BLaER1 (cell line): ENCODE results near the gene RXRG.

Experiments used
- H3K27ac ChIP-seq: shearing (Covaris generic); formaldehyde crosslinking; 2 replicates; pipeline ENCODE4 v1.8.1; 2022
- H3K27me3 ChIP-seq: shearing (Covaris generic); formaldehyde crosslinking; 2 replicates; pipeline ENCODE4 v1.8.1; 2022
- H3K36me3 ChIP-seq: shearing (Covaris generic); formaldehyde crosslinking; 2 replicates; pipeline ENCODE4 v1.8.1; 2022
- H3K4me1 ChIP-seq: shearing (Covaris generic); formaldehyde crosslinking; 2 replicates; pipeline ENCODE4 v1.8.1; 2022
- H3K4me2 ChIP-seq: shearing (Covaris generic); formaldehyde crosslinking; 2 replicates; pipeline ENCODE4 v1.8.1; 2022
- H3K4me3 ChIP-seq: shearing (Covaris generic); formaldehyde crosslinking; 2 replicates; pipeline ENCODE4 v1.8.1; 2022
- H3K9ac ChIP-seq: shearing (Covaris generic); formaldehyde crosslinking; 2 replicates; pipeline ENCODE4 v1.8.1; 2022
- H3K9me3 ChIP-seq: shearing (Covaris generic); formaldehyde crosslinking; 2 replicates; pipeline ENCODE4 v1.8.1; 2022
- H4K20me1 ChIP-seq: shearing (Covaris generic); formaldehyde crosslinking; 2 replicates; pipeline ENCODE4 v1.8.1; 2022
- Cebpa-rat ChIP-seq: shearing (Covaris generic); IDR thresholded peaks from 2 replicates; pipeline ENCODE4 v1.8.1; 2022

The RXRG gene

GRCh38 chr1:165395901-165396300, 49.0 kb downstream of the RXRG start:
- H3K27ac ChIP-seq, result no peak overlapping the region
- H3K9ac ChIP-seq, result no peak overlapping the region
- no peak overlapping the region for H3K4me2 ChIP-seq
- H3K9me3 ChIP-seq, result no peaks in the 10 kb centered on the region
- H3K4me1 ChIP-seq, result peaks cover 13% of the 10 kb centered on the region
- H3K27me3 ChIP-seq, result peaks cover 68% of the 10 kb centered on the region
- peaks cover 41% of the 10 kb centered on the region for H4K20me1 ChIP-seq
- no peak for TF ChIP-seq Cebpa-rat
- H3K36me3 ChIP-seq, result no peaks in the 10 kb centered on the region
- no peak overlapping the region for H3K4me3 ChIP-seq

DNA sequence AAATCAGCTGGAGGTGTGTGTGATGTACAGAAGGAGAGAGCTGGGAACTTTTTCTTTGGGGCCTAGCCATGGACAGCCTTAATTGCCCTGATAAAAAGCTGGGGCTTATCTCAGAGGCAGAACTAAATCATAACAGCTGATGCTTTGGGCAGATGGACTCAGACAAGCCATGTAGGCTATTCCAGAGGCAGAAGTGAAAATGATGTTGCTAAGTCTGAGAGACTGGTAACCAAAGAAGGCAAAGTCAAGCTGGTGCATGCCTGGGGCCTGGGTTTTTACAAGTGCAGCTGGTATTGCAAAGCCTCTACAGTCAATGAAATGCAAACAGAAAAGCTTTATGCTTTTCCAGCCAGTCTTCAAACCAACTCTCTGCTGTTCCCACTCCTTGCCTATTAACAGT, 49.4 kb downstream of the RXRG start:
- H4K20me1 ChIP-seq, result peaks cover 41% of the 10 kb centered on the region
- TF ChIP-seq Cebpa-rat, result no peak

GRCh38 chr1:165392634-165393571, 52.0 kb downstream of the RXRG start:
- H3K27me3 ChIP-seq, result peaks cover 86% of the 10 kb centered on the region
- H3K4me2 ChIP-seq, result peak overlapping the region; percentile 72
- H3K4me3 ChIP-seq, result no peak overlapping the region
- no peaks in the 10 kb centered on the region for H3K36me3 ChIP-seq
- H3K9ac ChIP-seq, result no peak overlapping the region
- H4K20me1 ChIP-seq, result peaks cover 32% of the 10 kb centered on the region
- H3K27ac ChIP-seq, result no peak overlapping the region
- H3K9me3 ChIP-seq, result no peaks in the 10 kb centered on the region
- TF ChIP-seq Cebpa-rat, result no peak
- H3K4me1 ChIP-seq, result peaks cover 13% of the 10 kb centered on the region

More for the DNA sequence above, 49.4 kb downstream of the RXRG start:
- Histone ChIP-seq H3K4me2 (no peak overlapping the region), H3K9me3 (no peaks in the 10 kb centered on the region), H3K4me3 (no peak overlapping the region), H3K36me3 (no peaks in the 10 kb centered on the region), H3K27me3 (peaks cover 72% of the 10 kb centered on the region), H3K4me1 (peaks cover 13% of the 10 kb centered on the region), H3K27ac (no peak overlapping the region), H3K9ac (no peak overlapping the region)

DNA sequence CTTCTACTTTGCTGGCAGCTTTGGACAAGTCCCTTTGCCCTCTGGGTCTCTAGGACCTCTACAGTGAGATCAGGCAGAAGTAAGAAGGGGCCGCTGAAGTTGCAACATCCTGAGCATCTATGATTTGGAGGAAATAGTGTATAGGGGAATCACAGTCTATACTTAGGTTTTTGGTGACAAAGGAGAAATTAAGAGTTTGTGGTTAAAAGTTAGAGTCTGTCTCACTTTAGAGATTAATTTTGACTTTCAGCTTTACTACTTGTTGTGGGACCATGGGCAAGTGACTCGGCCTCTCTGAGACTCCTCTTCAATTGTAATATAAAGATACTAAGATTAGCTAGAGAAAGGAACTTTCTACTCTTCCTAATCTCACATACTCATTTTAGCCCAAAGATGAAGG, 55.3 kb downstream of the RXRG start:
- H3K27ac ChIP-seq, result no peak overlapping the region
- peaks cover 13% of the 10 kb centered on the region for H3K4me1 ChIP-seq
- no peak overlapping the region for H3K4me3 ChIP-seq
- H3K4me2 ChIP-seq, result no peak overlapping the region
- peaks cover 20% of the 10 kb centered on the region; the same call in 1 of the 2 replicates for H4K20me1 ChIP-seq
- peaks cover 59% of the 10 kb centered on the region for H3K27me3 ChIP-seq
- H3K9ac ChIP-seq, result no peak overlapping the region
- no peak for TF ChIP-seq Cebpa-rat
- H3K9me3 ChIP-seq, result no peaks in the 10 kb centered on the region
- H3K36me3 ChIP-seq, result no peaks in the 10 kb centered on the region

DNA sequence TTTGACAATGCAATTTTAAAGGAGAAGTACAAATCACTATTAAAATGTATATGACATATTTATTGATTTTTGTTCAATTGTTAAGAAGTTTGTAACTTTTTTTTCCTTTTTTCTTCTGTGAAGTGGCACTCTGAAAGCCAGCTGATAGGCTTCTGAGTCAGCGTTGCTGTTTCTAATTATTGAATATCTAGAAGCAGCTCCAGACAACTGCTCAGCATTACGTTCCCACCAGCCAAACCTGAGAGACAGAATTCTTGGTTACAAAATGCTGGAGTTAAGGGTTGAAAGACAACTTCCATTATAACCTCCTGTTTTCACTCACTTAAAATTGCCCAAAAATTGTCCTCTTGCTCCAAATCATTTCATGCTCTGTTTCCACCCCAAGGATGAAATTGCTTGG, 57.0 kb downstream of the RXRG start:
- H3K9ac ChIP-seq, result no peak overlapping the region
- no peak for TF ChIP-seq Cebpa-rat
- no peak overlapping the region for H3K27ac ChIP-seq
- H3K4me3 ChIP-seq, result no peak overlapping the region
- no peak overlapping the region for H3K4me2 ChIP-seq
- no peaks in the 10 kb centered on the region for H3K9me3 ChIP-seq
- peaks cover 7% of the 10 kb centered on the region for H3K4me1 ChIP-seq
- H3K27me3 ChIP-seq, result peaks cover 44% of the 10 kb centered on the region
- H3K36me3 ChIP-seq, result no peaks in the 10 kb centered on the region
- 0 out of 2 replicates have a peak, but pooled peaks cover 7% of the 10 kb centered on the region for H4K20me1 ChIP-seq

GRCh38 chr1:165387505-165387904, 57.4 kb downstream of the RXRG start:
- no peak overlapping the region for H3K9ac ChIP-seq
- H3K4me1 ChIP-seq, result peaks cover 4% of the 10 kb centered on the region

GRCh38 chr1:165383599-165384405, 61.1 kb downstream of the RXRG start:
- Histone ChIP-seq H3K4me3 (no peak overlapping the region), H3K36me3 (no peaks in the 10 kb centered on the region), H3K27ac (no peak overlapping the region), H3K9ac (no peak overlapping the region), H3K4me1 (no peaks in the 10 kb centered on the region), H3K27me3 (peaks cover 7% of the 10 kb centered on the region), H3K4me2 (no peak overlapping the region), H3K9me3 (no peaks in the 10 kb centered on the region), H4K20me1 (no peaks in the 10 kb centered on the region)
- TF ChIP-seq Cebpa-rat, result no peak

More at GRCh38 chr1:165387505-165387904, 57.4 kb downstream of the RXRG start:
- Histone ChIP-seq H4K20me1 (0 out of 2 replicates have a peak, but pooled peaks cover 5% of the 10 kb centered on the region), H3K27me3 (peaks cover 42% of the 10 kb centered on the region), H3K36me3 (no peaks in the 10 kb centered on the region), H3K9me3 (no peaks in the 10 kb centered on the region), H3K27ac (no peak overlapping the region), H3K4me2 (no peak overlapping the region), H3K4me3 (no peak overlapping the region)
- TF ChIP-seq Cebpa-rat, result no peak

- no peak overlapping the region for H3K27ac ChIP-seq
- no peaks in the 10 kb centered on the region for H3K9me3 ChIP-seq
- no peak for TF ChIP-seq Cebpa-rat
- no peak overlapping the region for H3K9ac ChIP-seq
- no peaks in the 10 kb centered on the region for H3K4me1 ChIP-seq
- no peak overlapping the region for H3K4me3 ChIP-seq
- no peaks in the 10 kb centered on the region for H3K27me3 ChIP-seq
- H3K4me2 ChIP-seq, result no peak overlapping the region
- H4K20me1 ChIP-seq, result no peaks in the 10 kb centered on the region
- no peaks in the 10 kb centered on the region for H3K36me3 ChIP-seq
These were observed 61.9 kb downstream of the RXRG start for GRCh38 chr1:165383067-165383466.

DNA sequence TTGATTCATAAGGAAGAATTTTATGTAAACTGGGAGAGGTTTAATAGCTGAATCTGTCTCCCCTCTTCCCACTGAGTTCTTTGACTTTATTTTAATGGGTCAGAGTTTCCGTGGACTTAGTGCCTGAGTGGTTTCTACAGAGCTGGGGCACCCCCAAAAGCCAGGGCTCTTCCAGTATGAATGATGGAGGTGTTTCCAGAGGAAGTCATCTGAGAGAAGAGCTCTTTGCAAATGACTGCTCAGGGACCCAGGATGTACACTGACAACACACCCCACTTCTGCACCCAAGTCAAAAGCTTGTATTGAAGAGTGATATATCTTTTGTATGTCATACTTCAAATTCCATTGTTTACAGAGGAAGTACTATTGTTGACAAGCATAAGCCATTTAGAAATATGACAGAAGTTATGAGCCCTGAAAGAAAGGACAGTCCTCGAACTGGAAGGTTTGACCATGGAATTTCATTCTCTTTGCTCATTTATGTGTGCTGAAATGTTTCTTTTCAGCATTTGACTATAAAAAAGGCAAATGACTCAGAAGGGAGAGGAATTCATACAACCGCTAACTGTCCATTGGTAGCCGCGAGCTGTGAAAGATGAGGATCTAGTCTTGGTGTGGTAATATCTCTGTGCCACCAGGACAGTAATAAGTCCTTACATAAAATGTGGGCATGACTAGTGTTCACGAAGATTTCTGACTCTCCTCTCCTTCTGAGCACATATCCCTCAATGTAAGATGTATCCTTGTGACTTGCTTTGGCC, 63.0 kb downstream of the RXRG start:
- TF ChIP-seq Cebpa-rat, result no peak
- no peaks in the 10 kb centered on the region for H3K27me3 ChIP-seq
- no peak overlapping the region for H3K4me3 ChIP-seq
- no peak overlapping the region for H3K27ac ChIP-seq
- H4K20me1 ChIP-seq, result no peaks in the 10 kb centered on the region
- H3K4me2 ChIP-seq, result no peak overlapping the region
- H3K9me3 ChIP-seq, result no peaks in the 10 kb centered on the region
- H3K9ac ChIP-seq, result no peak overlapping the region
- H3K4me1 ChIP-seq, result peaks cover 4% of the 10 kb centered on the region
- no peaks in the 10 kb centered on the region for H3K36me3 ChIP-seq
